H1 (cell line): ENCODE results near the gene STAG2. TPM values are rescaled to one million over a fixed set of nuclear protein-coding genes. Genes with fewer than 3 reads are reported as not detected.

Experiments
- ATF2 ChIP-seq: IDR thresholded peaks from 2 replicates; pipeline ENCODE4 v1.6.1; 2012; ENCODE audit warnings: low read length, inconsistent platforms
- E2F6 ChIP-seq: IDR thresholded peaks from 2 replicates; pipeline ENCODE4 v1.6.1; 2012; ENCODE audit warnings: inconsistent platforms
- EP300 ChIP-seq, 2 experiments: IDR thresholded peaks; 1 replicate in 1 of 2; 2 replicates in 1 of 2; pipeline ENCODE4 v1.6.1; 2011 to 2012; ENCODE audit warnings: low read depth in 2 of 2, low read length in 2 of 2, mild to moderate bottlenecking in 2 of 2, borderline replicate concordance in 1 of 2, inconsistent platforms in 1 of 2, moderate library complexity in 1 of 2
- HDAC6 ChIP-seq: IDR thresholded peaks from one replicate; pipeline ENCODE4 v1.7.1; 2012; ENCODE audit warnings: low read depth, mild to moderate bottlenecking, inconsistent platforms, low read length, moderate library complexity
- JUND ChIP-seq: IDR thresholded peaks from 2 replicates; pipeline ENCODE4 v1.6.1; 2011; ENCODE audit warnings: mild to moderate bottlenecking, improper control_type of control experiment, low read length
- polyA plus RNA-seq, 7 experiments: library from polyadenylated mRNA; depleted of rRNA in 3 of 7; stranded (reverse) in 5 of 7; unstranded in 2 of 7; fragments of >200 nt in 5 of 7; fragments of 200-250 nt in 2 of 7; gene quantifications; 1 replicate in 5 of 7; 2 replicates in 1 of 7; 4 replicates in 1 of 7; pipeline versions ENCODE4 v1.2.1 to v1.2.3, GENCODE V29; 2011 to 2013; ENCODE audit warnings: missing spikeins in 2 of 7, mixed read lengths in 2 of 7
- total RNA-seq: library from RNA; stranded (reverse); fragmentation: NEBNext Ultra II Directional; extraction: Animal tissue kit (Norgen Biotek cat#: 25700); gene quantifications from 2 replicates; pipeline ENCODE4 v1.2.1, GENCODE V29; 2021

Gene STAG2
- total and polyA plus RNA-seq, 2 of the 8 experiments (the other 6 are each of a cell fraction or from before 2014, with no cell fraction given): 20.3 to 94.9 TPM

DNA sequence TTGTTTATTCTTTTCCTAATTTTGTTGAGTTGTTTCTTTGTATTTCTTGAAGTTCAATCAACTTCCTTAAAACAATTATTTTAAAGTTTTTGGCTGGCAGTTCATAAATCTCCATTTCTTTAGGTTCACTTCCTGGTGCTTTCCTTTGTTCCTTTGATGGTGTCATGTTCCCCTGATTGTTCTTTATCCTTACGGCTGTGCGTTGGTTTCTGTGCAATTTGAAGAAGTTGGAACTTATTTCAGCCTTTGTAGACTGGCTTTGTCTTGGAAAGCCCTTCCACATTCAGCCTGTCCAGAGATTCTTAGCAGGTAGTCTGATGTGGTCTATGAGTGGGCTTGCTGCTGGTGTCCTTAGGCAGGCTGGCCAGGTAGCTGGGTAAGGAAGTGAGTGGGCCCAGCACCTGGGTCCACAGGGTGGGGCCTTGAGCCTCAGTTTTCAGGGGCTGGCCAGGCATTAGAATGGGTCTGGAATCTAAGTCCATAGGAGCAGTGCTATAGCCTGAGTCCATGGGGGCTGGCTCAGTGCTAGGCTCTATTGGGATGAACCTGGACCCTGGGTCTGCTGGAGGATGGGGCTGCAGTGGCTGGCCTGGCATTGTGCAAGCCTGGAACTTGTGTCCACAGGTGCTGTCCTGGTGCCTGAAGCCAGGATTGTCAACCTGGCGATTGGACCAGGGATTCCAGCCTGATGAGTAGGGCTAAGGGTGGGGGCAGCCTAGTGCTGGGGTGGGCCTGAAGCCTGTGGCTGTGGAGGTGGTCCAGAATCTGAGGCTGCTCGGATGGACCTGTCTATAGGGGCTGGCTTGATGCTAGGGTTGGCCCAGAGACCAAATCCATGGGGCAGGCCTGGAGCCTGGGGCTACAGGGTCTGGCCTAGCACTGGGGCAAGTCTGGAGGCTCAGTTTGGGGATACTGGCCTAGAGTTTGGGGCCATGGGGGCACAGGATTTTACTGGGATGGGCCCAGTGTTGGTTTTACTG, 152.4 kb downstream of the STAG2 start (continued):
- TF ChIP-seq ATF2 (no peak), EP300 (IDR thresholded peaks at IDR 0.05; ENCODE audit: borderline replicate concordance in 1 of 2, low read depth in 2 of 2, low read length in 2 of 2) (no peak), E2F6 (no peak), HDAC6 (no peak), JUND (no peak)
- TF ChIP-seq, all 59 proteins: peak for 0
